Right kidney (tissue), 1 donor: ENCODE measurements around the gene CTSW.
A peak's percentile ranks its signal among the peaks of the same experiment; 100 is the strongest.

Source experiments
- DNase-seq: peaks from one replicate; pipeline ENCODE4 v3.0.0-alpha.2; 2016

Gene CTSW

DNA sequence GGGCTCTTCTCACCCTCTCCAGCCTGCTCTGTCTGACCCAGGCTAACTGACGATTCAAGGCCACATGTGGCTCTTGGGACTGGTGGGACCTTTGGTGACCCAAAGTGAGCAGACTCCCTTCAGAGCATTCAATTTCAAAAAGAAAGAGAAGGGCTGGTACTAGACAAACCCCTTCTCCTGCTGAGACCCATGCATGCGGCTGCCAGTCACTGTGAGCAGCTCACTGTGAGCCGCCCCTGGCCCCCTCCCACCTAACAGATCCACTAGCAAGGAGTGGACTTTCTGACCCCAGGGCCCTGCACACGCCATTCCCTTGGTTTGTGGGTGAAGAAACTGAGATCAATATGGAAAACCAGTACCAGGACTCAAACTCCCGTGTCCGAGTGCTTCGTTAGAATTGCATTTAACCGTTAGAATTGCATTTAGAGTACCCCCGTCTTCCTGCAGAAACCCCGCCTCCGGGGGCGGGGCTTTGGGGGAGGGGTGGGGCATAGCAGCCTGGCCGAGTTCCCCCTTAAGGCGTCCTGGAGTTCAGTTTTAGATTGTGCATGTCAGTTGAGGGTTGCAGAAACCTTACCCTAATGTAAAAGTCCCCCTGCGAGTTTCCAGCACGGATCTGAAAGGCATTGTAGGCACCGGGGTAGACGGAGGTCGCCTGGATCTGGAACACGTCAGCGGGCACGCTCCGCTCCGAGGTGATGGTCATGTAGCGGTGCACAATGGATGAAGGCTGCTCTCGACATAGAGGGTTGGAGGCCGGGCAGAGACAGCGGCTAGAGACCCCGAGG, 12.2 kb upstream of the CTSW start:
- DNase-seq: no peak

DNA sequence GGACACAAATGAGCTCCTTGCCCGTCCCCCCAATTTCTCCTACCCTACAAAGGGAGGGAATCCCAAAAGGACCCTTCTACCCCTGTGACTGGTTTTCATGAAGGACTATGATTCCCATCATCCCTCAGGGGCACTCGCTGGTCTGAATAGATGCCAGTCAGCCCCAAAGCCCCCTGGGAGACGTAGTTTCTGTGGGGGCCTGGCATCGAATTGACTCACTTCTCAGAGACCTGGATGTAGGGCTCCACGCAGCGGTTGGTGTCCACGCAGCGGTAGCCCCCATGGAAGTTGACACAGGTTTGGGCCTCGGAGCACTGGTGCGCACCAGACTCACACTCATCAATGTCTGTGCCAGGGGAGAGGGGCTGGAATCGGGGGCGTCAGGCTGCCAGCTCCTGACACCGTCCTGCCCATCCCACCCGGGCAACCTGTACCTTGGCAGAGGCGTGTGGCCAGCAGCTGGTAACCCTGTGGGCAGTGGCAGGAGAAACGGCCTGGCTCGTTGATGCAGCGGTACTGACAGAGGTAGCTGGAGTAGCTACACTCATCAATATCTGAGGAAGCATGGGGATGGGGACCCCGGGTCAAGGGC, 11.5 kb upstream of the CTSW start:
- DNase-seq: no peak

- no peak for DNase-seq
These were observed 10.7 kb upstream of the CTSW start for GRCh38 chr11:65868907-65869306.

- no peak for DNase-seq
These were observed 9.9 kb upstream of the CTSW start for GRCh38 chr11:65869643-65870306.

GRCh38 chr11:65870307-65870658, 9.4 kb upstream of the CTSW start:
- DNase-seq: no peak

DNA sequence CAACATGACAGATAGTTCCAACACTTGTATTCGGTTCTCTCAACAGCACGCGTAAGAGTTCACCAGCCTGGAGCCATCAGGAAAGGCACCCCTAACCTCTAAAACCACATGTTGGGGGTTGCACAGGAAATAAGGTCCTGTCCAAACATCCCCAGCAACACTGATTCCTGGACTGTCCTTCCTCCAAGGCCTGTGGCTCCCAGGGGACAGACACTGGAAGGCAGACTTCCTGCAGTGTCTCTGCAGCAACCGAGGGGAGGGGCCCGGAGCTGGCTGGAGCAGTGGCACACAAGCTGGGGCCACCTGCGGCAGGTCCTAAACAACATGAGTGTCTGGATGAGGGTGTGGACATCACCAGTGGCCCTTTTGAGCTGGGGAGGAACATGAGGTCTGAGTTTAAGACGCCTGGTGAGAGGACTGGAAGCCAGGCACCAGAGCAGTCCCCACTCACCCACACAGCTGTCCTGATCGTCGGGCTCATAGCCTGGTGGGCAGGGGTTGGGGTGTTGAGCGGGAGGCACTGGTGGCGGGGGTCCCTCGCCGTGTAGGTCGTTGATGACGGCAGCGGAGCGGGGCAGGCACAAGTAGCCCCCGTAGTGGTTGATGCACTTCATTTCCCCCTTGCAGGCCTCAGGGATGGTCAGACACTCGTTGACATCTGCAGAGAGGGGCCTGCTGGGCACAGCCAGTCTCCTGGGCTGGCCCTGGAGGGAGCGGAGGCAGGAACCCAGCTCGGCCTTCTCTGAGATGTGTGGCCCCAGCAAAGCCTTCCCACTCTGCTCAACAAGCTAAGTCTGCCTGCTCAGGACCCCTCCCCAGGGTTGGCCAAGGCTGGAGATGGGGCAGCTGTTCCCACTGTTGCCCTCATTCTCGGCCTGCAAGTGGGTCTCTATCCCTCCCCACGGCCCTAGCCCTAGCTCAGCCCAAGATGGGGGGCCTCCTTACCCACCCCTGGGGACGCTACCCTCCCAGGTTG, 8.6 kb upstream of the CTSW start:
- DNase-seq: no peak

GRCh38 chr11:65871811-65872548, 7.7 kb upstream of the CTSW start:
- DNase-seq: peak; percentile 74

- DNase-seq: no peak
These were observed 6.9 kb upstream of the CTSW start, which contains the start of gene EFEMP2 for GRCh38 chr11:65872586-65873317. EFEMP2 (minus strand) TSS chr11:65872800; CDS start chr11:65872354, 446 bp downstream.

DNA sequence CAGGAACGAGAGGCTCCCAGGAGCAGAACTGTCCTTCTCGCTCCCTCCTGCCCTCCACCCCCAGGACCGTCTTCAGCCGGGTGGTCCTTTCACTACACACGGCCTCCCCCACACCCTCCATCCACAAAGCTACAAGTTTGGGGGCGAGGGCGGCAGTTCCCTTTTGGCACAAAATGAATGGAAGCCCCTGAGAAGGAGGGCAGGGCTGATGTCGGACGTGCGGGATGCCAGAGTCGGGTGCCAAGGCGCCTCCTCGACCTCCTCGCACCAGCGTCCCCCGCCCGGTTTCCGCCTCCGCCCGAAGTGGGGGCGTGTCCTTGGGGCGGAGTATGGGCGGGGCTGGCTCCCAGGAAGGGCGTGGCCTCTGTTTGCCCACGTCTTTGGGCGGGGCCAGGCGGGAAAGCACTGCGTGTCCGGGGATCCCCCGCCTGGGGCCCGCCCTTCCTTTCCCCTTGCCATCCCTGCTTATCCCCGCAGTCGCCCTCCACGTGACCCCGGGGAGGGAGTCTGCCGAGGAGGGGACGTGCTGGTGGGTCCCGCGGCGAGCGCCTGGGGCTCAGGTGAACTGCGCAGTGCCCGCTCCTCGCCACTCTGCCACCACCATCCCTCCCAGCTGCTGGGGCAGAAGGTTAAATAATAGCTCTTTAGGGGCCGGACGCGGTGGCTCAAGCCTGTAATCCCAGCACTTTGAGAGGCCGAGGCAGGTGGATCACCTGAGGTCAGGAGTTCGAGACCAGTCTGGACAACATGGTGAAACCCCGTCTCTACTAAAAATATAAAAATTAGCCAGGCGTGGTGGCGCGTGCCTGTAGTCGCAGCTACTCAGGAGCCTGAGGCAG, 6.1 kb upstream of the CTSW start:
- DNase-seq: peak; percentile 94

GRCh38 chr11:65880027-65880426, 390 bp downstream of the CTSW start:
- DNase-seq: no peak

DNA sequence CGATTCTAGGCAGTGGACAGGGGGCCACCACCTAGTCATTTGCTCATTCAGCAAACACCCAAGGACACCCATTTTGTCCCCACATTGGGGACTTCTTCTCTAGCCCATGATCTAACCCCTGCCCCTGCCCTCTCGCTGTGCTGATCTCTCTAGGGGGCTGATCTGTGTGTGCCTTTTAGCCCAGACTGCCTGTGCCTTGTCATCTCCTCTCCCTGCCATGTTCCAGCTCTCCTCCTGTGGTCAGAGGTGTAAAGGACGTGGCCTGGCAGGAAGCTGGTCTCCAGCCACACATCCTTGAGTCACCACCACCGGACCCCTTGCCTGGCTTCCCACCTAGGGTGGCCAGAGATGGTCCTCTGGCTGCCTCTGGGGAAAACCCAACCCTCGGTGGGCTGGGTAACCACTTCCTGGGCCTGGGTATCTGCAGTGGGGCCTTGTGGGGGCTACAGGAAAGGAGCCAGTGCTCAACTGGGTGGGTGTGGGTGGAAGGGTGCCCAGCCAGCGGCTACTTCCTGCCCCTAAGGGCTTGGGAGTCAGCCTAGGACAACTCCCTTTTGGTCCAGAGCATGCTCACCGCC, 1.3 kb downstream of the CTSW start:
- no peak for DNase-seq

GRCh38 chr11:65882120-65883057, 2.8 kb downstream of the CTSW start:
- DNase-seq: no peak

DNA sequence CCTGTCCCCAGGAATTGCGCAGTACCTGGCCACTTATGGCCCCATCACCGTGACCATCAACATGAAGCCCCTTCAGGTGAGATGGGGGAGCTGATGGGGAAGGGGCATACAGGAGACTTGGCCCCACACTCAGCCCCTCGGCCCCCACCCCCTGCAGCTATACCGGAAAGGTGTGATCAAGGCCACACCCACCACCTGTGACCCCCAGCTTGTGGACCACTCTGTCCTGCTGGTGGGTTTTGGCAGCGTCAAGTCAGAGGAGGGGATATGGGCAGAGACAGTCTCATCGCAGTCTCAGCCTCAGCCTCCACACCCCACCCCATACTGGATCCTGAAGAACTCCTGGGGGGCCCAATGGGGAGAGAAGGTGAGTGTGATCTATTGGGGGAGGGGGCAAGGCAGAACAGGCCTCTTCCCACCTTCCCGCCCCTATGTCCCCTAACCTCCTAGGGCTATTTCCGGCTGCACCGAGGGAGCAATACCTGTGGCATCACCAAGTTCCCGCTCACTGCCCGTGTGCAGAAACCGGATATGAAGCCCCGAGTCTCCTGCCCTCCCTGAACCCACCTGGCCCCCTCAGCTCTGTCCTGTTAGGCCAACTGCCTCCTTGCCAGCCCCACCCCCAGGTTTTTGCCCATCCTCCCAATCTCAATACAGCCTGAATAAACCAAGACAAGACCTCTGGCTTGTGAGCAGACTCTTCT, 3.6 kb downstream of the CTSW start:
- no peak for DNase-seq

- no peak for DNase-seq
These were observed 4.4 kb downstream of the CTSW start for GRCh38 chr11:65883786-65884715.

GRCh38 chr11:65884716-65885092, 5.1 kb downstream of the CTSW start:
- peak; percentile 59 for DNase-seq

GRCh38 chr11:65885231-65885630, 5.6 kb downstream of the CTSW start:
- DNase-seq: no peak
